Measurements from ENCODE around the gene PFKFB4.
A peak's percentile ranks its signal among the peaks of the same experiment; 100 is the strongest.
"Not testable (repeated sequence)": the region's sequence is repeated elsewhere in the genome, so short reads cannot be mapped to it uniquely, and the experiment has no call there.

The PFKFB4 gene

GRCh38 chr3:48555949-48556795, 431 bp downstream of the PFKFB4 start:
- no peak for FAIRE-seq

GRCh38 chr3:48555231-48555948, 1.2 kb downstream of the PFKFB4 start:
- FAIRE-seq: no peak

GRCh38 chr3:48553886-48554845, 2.4 kb downstream of the PFKFB4 start:
- FAIRE-seq: no peak

DNA sequence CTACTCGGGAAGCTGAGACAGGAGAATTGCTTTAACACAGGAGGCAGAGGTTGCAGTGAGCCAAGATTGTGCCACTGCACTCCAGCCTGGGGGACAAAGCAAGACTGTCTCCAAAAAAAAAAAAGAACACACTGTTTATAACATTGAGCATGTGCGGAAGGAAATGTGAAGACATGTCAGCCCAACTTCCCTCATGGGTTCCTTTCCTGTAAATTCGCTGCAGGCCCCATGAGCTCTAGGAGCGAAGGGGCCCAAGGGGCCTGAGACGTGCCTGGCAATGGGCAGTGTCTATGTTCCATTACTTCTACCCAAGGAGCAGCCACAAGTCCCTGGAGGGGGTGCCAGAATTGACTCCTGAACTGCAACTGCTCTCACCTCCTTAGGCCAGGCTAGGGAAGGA, 3.2 kb downstream of the PFKFB4 start:
- no peak for FAIRE-seq

DNA sequence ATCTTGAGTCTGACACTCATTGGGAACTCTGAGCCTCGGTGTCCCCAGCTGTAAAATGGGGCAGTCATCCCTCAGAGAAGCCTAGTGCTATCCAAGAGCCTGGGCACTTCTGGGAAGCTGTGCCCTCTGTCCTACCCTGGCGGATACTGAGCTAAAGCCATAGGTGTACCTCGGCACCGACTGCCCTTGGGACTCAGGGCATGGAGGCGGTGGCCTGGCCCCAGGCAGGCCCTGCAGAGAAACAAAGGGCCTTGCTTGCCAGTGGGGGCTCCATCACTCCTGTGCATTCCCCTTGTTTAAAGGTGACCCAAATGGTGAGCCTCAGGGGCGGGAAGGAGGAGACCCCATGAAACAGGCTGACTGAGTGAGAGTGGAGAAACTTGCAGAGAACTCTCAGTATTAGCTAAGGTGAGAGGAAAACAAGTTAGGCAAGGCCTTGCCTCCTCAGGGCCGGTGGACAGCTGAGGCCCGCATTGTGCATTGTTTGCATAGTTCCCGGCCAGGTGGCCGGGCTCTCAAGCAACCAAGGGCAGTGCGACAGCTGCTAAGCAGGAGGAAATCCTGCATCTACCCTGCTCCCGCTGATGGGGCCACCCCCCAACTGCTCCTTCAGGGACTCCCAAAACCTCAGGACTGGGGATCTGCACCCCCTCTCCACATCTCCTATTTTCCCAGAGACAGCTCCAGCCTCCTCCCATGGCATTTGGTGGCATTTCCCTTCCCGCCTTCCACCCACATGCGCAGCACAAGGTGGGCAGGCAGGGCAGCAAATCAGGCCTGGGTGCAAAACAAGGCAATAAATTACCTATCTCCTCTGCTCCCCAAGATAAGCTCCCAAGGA, 4.3 kb downstream of the PFKFB4 start:
- FAIRE-seq: no peak

DNA sequence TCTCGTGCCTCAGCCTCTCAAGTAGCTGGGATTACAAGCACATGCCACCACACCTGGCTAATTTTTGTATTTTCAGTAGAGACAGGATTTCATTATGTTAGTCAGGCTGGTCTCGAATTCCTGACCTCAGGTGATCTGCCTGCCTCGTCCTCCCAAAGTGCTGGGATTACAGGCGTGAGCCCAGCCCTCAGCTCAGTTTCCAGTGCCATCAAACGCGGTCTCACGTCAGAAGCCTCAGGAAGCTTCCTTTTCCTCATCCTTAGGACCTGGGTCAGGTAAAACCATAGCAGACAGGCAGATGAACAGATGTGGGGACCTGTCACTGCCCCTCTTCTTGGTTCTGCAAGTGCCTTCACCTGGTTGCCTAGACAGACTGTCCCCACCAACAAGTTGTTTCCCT, 5.0 kb downstream of the PFKFB4 start:
- not testable (repeated sequence) for FAIRE-seq

GRCh38 chr3:48548729-48549705, 7.6 kb downstream of the PFKFB4 start:
- peak; percentile 42 for FAIRE-seq

- FAIRE-seq: no peak
Observed at GRCh38 chr3:48548126-48548525, 8.5 kb downstream of the PFKFB4 start.

DNA sequence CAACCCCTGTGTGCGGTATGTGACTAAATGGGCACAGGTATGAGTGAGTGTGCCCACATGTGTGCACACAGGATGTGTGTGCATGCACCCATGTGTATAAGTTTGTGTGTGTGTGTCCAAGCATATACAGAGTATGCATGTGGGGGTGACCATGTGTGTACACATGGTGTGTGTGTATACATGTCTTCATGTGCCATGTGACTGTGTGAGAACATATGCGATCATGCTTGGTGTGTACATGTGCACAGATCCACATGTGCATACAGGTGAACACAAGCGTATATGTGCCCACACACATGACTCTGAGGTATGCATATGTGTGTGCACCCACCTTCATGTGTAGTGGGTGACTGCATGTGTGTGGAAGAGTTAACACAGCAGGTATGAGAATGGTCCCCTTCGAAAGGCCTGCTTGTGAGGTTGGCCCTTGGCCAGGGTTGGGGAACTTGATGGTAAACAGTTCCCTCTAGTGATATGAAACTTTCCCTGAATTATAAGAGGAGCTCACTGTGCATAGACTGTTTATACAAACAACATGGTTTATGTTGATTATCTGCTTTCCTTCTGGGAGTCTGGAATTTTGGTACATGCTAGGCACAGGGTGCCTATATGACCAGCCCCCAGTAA, 10.3 kb downstream of the PFKFB4 start:
- FAIRE-seq: no peak

DNA sequence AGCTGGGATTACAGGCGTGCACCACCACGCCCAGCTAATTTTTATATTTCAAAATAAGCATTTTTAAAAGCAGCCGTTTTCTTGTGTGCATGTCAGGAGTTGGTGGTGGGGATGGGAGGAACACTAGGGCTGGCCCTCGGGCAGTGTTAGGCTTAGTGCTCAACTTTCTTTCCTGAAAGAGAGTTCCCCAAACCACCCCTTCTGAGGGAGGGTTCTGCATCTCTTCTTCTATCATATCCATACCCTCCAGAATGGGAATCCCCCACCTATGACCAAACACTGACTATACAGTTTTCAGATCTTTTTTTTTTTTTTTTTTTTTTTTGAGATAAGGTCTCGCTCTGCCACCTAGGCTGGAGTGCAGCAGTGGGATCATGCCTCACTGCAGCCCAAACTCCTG, 12.5 kb downstream of the PFKFB4 start:
- no peak for FAIRE-seq

- FAIRE-seq: no peak
Observed at GRCh38 chr3:48543271-48543866, 13.2 kb downstream of the PFKFB4 start.

GRCh38 chr3:48538451-48538850, 18.2 kb downstream of the PFKFB4 start:
- FAIRE-seq: no peak

DNA sequence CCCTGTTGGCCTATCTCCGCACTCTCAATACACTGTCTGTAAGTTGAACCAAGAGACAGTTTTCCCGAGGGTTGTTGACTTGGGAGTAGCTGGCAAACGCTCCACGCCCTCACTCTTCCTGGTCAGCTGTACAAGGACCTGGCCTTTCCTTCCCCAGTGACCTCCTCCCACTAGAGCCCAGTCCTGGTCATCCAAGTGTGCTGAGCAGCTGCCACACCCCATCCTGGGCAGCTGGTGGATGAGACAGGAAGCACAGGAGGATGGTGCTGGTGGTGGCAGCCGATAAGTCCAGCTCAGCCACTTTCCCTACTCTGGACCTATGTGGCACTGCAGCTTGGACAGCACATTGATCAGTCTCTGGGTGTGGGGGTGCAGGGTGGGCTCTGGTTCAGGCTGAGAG, 19.8 kb downstream of the PFKFB4 start:
- FAIRE-seq: no peak

DNA sequence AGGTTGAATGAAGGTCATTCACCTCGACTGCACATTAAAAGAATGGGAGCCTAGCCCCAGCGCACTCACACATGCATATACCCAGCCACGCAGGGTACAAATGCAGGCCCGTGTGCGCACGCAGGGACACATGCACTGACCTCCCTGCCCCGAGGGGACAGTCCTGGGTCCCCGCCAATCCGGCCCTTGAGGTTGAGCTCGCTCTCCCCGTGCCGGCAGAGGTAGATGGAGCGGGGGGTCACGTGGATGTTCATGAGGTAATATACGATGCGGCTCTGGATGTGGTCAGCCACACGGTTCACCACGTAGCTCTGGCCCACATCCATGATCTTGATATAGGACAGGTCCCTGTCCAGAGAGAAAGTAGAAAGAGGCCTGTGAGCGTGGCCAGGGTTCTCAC, 20.5 kb downstream of the PFKFB4 start:
- FAIRE-seq: no peak

DNA sequence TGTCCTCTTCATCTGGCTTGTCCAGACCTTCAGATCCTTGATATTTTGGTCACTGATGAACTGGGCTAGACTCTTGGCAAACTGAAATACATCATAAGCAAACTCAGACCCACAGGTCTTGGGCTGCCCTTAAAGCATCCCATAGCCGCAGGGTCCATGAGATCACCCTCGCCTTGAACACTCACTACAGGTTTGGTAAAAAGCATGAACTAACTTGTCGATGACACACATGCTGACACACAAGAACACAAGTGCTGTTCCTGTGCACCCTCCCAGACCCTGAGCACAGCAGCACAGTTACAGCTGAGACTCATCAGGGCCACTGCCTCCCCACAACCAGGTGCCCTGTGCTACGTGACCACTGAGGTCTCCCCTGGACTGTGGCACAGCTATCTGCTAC, 21.0 kb downstream of the PFKFB4 start:
- no peak for FAIRE-seq

GRCh38 chr3:48532977-48533337, 23.6 kb downstream of the PFKFB4 start:
- no peak for FAIRE-seq

DNA sequence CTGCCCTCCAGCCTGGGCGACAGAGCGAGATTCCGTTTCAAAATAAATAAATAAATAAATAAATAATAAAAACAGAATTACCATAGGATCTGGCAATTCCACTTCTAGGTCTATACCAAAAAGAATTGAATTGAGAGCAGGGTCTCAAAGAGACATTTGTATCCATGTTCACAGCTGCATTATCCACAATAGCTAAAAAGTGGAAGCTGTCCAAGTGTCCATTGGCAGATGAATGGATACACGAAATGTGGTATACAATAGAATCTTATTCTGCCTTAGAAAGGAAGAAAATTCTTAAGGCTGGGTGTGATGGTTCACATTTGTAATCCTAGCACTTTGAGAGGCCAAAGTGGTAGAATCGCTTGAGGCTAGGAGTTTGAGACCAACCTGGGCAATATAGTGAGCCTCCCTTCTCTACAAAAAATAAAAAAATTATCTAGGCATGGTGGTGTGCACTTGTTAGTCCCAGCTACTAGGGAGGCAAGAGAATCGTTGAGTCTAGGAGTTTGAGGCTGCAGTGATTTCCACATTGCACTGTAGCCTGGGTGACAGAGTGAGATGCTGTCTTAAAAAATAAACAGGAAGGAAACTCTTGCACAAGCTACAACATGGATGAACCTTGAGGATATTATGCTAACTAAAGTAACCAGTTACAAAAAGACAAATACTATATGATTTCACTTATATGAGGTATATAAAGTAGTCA, 24.2 kb downstream of the PFKFB4 start:
- FAIRE-seq: no peak

GRCh38 chr3:48530701-48531100, 25.9 kb downstream of the PFKFB4 start:
- not testable (repeated sequence) for FAIRE-seq

DNA sequence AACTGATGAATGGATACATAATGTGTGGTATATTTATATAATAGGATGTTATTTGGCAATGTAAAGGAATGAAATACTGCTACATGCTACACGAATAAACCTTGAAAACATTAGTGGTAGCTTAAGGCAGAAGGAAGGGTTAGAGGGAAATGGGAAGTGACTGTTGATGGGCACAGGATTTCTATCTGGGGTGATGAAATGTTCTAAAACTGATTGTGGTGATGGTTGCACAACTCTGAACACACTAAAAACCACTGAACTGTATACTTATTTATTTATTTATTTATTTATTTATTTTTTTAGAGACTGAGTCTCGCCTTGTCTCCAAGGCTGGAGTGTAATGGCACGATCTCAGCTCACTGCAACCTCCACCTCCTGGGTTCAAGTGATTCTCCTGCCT, 27.8 kb downstream of the PFKFB4 start:
- FAIRE-seq: no peak

Measured in G401.6 (cell line).